ENCODE results near the gene VWCE.
"Not testable (repeated sequence)": the region's sequence is repeated elsewhere in the genome, so short reads cannot be mapped to it uniquely, and the experiment has no call there.

VWCE gene

GRCh38 chr11:61254403-61255025 lies 40.6 kb downstream of the VWCE start:
- DNase-seq, result peak in 37 of 51 donors; percentile 2 to 69 (median 23)

- DNase-seq, result not testable (repeated sequence)
These were observed 42.8 kb downstream of the VWCE start for GRCh38 chr11:61252332-61252731.

- not testable (repeated sequence) for DNase-seq
These were observed 44.0 kb downstream of the VWCE start for GRCh38 chr11:61250796-61251765.

GRCh38 chr11:61249201-61249600 lies 45.9 kb downstream of the VWCE start:
- DNase-seq, result not testable (repeated sequence)

- not testable (repeated sequence) for DNase-seq
These were observed 47.0 kb downstream of the VWCE start for GRCh38 chr11:61248071-61248470.

GRCh38 chr11:61245284-61245964 lies 49.7 kb downstream of the VWCE start:
- DNase-seq, result not testable (repeated sequence)

GRCh38 chr11:61241526-61241925 lies 53.6 kb downstream of the VWCE start:
- not testable (repeated sequence) for DNase-seq

- not testable (repeated sequence) for DNase-seq
These were observed 54.2 kb downstream of the VWCE start, which contains the start of gene PGA5 for GRCh38 chr11:61240875-61241274. TSS of gene PGA5 (plus strand) at chr11:61241175. CDS start at chr11:61241227, 52 bp downstream.

- DNase-seq, result not testable (repeated sequence)
These were observed 54.8 kb downstream of the VWCE start for GRCh38 chr11:61240288-61240687.

GRCh38 chr11:61237130-61237529 lies 58.0 kb downstream of the VWCE start:
- not testable (repeated sequence) for DNase-seq

- not testable (repeated sequence) for DNase-seq
These were observed 62.5 kb downstream of the VWCE start for GRCh38 chr11:61232548-61233145.

- not testable (repeated sequence) for DNase-seq
These were observed 63.5 kb downstream of the VWCE start for GRCh38 chr11:61231585-61231984.

GRCh38 chr11:61231033-61231432 lies 64.1 kb downstream of the VWCE start:
- DNase-seq, result not testable (repeated sequence)

GRCh38 chr11:61229458-61229857 lies 65.7 kb downstream of the VWCE start:
- not testable (repeated sequence) for DNase-seq

- not testable (repeated sequence) for DNase-seq
These were observed 68.5 kb downstream of the VWCE start for GRCh38 chr11:61226457-61227137.

GRCh38 chr11:61222692-61223091 lies 72.4 kb downstream of the VWCE start:
- DNase-seq, result not testable (repeated sequence)

GRCh38 chr11:61222047-61222446 lies 73.1 kb downstream of the VWCE start, which contains the start of gene PGA4:
TSS of gene PGA4 (plus strand) at chr11:61222347. CDS start at chr11:61222401, 54 bp downstream.
- not testable (repeated sequence) for DNase-seq

- DNase-seq, result not testable (repeated sequence)
These were observed 76.1 kb downstream of the VWCE start for GRCh38 chr11:61219016-61219415.

- DNase-seq, result not testable (repeated sequence)
These were observed 76.8 kb downstream of the VWCE start for GRCh38 chr11:61218306-61218705.

GRCh38 chr11:61213711-61214324 lies 81.3 kb downstream of the VWCE start:
- DNase-seq, result not testable (repeated sequence)
